ENCODE results near the gene LCN6. TPM values are rescaled to one million over a fixed set of nuclear protein-coding genes. Genes with fewer than 3 reads are reported as not detected.
"Not testable (repeated sequence)": the region's sequence is repeated elsewhere in the genome, so short reads cannot be mapped to it uniquely, and the experiment has no call there.

Gene LCN6
- total RNA-seq, 1 donor from 2014 or later, result not detected

DNA sequence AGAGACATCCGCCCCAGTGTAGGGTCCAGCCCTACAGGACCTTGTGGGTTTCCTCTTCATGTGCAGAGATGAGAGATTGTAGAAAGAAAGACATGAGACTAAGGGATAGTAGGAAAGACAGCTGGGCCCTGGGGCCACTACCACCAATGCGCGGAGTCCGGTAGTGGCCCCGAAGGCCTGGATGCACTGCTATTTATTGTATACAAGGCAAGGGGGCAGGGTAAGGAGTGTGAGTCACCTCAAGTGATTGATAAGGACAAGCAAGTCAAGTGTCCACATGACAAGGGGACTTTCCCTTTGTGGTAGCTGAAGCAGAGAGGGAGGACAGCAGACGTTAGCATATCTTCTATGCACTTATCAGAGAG, 36.7 kb upstream of the LCN6 start:
- intact Hi-C loops (cut with micrococcal nuclease), result loop anchor here (1.0 kb wide), 1 partner anchor 300 kb away; no protein-coding TSS in a partner anchor

DNA sequence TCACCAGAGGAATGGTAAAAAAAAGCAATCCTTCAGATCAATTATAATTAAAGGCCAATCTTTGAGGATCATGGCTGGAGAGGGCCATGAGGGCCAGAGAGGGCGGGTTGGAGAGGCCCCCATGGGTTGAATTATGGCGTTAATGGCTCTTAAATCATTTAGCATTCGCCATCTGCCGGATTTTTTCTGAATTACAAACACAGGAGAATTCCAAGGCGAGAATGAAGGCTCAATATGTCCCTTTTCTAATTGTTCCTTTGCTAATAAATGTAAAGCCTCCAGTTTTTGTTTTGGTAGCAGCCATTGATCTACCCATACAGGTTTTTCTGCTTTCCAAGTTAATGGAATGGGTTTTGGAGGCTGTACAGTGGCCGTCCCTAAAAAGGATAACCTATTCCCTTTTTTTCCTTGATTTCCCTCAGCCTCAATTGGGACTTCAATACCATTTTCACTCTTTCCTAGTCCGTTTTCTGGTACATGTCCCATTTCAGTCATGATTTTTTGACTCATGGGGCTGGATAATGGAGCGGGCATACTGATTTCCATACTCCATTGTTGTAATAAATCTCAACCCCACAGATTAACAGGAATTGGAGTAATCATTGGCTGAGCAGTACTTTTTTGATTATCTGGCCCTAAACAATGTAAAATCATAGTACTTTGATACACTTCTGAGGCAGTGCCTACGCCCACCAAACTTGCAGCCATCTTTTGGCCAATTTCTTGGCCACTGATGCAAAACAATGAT, 36.1 kb upstream of the LCN6 start:
- intact Hi-C loops (cut with micrococcal nuclease), result loop anchor here (1.0 kb wide), 1 partner anchor 299 kb away; no protein-coding TSS in a partner anchor

DNA sequence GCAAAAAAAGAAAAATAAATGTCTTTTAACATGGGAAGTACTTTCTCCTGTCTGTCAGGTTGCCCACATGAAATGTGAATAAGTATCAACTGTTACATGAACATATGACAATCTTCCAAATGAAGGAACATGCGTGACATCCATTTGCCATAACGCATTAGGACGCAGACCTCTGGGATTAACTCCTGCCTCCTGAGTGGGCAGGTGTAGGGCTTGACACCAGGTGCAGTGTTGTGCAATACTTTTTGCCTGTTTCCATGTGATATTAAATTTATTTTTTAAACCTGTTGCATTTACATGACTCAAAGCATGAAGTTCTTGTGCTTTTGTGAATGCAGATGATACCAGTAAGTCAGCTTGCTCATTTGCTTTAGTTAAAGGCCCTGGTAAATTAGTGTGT, 34.1 kb upstream of the LCN6 start:
- intact Hi-C loops (cut with micrococcal nuclease), result no loop called here

DNA sequence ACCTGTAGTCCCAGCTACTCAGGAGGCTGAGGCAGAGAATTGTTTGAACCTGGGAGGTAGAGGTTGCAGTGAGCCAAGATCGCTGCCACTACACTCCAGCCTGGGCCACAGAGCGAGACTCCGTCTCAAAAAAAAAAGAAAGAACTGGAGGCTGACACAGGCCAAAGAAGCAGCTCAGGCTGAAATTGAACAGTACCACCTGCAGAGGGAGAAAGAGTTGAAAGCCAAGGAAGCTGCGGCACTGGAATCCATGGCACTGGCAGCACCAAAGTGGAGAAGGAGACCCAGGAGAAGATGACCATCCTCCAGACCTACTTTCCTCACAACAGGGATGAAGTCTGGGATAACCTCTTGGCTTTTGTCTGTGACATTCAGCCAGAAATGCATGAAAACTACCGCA, 31.5 kb upstream of the LCN6 start:
- intact Hi-C loops (cut with micrococcal nuclease), result no loop called here

DNA sequence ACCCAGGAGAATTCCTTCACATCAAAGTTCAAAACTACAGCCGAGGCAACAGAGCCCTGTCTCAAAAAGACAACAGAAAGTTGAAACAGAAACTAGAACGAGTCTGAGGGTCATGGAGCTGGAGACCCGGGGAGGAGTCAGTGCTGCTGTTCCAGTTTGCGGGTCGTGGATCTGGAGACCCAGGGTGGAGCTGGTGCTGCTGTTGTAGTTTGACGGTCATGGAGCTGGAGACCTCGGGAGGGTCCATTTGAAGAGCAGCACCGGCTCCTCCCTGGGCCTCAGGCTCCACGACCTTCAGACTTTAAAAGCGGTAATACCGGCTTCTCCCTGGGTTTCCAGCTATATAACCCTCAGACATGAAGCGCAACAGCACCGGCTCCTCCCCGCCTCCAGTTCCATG, 29.0 kb upstream of the LCN6 start:
- intact Hi-C loops (cut with micrococcal nuclease), result no loop called here

DNA sequence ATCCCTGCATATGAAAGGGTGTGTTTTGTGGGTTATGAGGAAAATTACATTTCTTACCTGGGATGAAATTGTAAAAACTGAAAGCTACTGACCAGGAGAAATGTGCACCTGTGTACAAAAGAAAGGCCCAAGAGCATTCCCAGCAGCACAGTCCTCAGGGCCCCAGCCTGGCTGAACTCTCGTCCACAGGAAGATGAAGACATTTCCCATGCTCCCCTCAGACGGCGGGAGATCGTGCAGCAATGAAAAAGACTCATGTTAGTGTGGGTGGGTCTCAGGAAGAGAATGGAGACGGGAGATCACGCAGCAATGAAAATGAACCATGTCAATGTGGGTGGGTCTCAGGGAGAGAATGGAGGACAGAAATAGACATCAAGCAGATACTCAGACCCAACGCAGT, 28.6 kb upstream of the LCN6 start:
- intact Hi-C loops (cut with micrococcal nuclease), result no loop called here

DNA sequence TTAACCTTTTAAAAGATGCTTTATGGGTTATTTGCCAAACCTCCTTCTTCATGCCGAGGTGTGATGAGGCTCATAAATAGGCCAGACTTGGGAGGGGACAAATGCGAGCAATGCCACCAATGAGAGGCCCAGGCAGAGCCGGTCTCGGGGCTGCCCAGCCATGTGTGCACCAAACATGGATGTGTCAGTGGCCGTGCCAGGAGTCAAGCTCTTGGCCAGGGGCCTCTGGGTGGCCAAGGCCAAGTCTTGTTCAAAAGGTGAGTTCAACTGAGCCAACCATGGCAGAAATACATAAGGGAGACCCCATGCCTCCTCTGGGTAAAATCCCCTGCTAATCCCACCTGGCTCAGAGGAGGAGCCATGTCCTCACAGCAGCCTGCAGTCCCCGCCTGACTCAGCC, 26.9 kb upstream of the LCN6 start:
- intact Hi-C loops (cut with micrococcal nuclease), result no loop called here

DNA sequence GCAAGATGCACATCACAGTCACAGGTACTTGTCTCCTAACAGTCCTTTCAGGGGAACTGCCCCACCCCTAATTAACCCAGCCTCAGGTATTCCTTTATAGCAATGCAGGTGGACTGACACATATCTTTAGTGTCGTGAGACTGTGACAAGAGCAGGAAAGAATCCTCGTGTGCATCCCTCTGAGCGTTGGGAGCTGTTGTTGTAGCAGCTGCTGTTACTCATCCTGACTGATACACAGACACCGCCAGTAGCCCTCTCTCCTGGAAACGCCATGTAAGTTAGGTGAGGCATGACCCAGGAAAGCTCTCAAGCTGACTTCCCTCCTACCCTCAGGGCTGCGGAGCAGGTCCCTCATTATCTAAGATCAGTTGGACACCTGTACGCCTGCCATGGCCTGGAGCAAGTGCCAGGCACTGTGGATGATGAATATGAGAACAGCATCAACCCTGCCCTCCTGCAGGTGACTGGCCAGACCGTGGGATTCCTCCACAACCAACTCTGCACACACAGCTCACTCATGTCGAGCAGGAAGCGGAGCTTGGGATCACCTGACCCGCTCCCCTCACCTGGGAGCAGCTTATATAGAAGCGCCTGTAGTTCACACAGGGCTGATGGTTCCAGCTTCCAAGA, 26.2 kb upstream of the LCN6 start:
- intact Hi-C loops (cut with micrococcal nuclease), result no loop called here

DNA sequence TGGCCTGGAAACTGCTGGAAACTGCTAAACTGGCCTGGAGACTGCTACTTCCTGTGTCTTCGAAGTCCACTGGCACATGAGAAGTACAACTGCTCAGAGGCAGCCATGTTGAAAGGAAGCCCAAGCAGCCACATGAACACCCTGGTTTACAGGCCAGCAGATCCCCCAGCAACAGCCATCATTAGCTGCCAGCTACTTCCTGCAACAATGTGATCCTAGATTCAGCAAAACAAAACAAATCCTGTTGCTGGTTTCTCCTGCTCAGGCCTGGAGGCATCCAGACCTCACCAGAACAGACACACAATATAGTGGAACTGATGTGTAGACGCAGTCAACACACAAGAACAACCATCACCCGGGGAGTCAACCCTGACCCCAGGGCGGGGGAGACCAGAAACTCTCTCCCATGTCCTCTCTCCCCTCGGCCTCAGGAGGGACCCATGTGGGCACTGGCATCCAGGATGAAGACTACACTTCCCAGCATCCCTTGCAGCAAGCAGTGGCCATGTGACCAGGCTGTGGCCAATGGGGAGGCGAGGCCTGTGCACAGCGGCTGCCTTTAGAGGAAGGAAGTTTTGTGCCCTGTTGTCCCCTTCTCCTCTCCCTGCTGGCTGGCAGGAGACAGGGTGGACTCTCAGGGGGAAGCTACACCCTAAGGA, 25.2 kb upstream of the LCN6 start:
- intact Hi-C loops (cut with micrococcal nuclease), result no loop called here

DNA sequence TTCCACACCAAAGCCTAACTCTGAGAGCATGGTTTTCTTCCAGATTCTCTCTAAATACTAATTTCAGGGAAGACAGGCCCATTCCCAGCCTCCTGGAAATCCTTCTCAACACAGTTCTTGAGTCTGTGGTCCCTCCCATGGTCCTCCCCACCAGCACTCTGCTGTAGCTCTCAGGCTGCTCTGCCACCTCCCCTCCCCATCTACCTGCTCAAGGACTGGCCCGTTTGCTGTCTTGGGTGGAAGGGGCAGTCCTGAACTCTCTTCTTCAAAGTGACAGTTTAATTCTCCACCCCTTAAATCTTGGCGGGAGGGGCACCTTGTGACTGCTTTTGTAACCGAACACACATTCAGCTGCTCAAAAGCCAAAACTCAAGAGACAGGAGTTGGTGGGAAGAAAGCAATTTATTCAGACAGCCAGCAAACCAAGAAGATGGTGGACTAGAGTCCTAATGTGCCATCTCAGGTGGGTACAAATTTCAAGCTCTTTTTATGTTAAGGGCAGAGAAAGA, 23.6 kb upstream of the LCN6 start:
- intact Hi-C loops (cut with micrococcal nuclease), result no loop called here

DNA sequence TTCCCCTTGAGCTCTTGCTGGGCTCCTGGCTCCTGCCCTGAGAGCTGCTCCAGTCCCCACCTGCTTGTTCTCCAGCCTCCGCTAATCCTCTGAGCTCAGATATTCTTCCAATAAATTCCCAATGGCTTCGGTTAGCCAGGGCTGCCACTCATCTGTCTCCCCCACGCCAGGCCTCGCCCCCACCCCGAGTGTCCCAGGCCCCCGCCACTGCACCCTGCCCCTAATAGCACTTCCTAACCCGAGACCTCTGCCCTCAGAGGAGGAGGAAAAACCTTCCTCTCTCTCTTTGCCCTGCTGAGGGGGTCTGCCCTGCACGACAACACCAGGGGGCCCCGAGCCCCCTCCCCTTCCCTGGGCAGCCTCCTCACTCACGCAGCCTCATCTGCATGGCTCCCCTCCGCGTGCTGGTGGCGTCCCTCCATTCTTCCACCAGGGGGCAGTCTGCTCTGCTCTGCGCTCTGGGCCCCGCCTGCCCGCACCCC, 21.4 kb upstream of the LCN6 start:
- intact Hi-C loops (cut with micrococcal nuclease), result no loop called here

DNA sequence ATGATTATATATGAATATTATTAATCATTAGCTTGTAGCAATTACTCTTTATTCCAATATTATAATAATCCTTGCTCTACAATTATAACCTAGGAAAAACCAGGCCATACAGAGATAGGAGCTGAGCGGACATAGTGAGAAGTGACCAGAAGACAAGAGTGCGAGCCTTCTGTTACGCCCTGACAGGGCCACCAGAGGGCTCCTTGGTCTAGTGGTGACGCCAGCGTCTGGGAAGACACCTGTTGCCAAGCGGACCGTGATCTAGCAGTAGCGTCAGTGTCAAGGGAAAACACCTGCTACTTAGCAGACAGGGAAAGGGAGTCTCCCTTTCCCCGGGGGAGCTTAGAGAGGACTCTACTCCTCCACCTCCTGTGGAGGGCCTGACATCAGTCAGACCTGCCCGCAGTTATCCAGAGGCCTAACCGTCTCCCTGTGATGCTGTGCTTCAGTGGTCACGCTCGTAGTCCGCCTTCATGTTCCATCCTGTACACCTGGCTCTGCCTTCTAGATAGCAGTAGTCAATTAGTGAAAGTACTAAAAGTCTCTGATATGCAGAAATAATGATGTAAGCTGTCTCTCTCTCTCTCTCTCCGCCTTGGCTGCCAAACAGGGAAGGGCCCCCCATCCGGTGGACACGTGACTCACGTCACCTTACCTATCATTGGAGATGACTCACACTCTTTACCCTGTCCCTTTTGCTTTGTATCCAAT, 18.2 kb upstream of the LCN6 start:
- intact Hi-C loops (cut with micrococcal nuclease), result not testable (repeated sequence)

DNA sequence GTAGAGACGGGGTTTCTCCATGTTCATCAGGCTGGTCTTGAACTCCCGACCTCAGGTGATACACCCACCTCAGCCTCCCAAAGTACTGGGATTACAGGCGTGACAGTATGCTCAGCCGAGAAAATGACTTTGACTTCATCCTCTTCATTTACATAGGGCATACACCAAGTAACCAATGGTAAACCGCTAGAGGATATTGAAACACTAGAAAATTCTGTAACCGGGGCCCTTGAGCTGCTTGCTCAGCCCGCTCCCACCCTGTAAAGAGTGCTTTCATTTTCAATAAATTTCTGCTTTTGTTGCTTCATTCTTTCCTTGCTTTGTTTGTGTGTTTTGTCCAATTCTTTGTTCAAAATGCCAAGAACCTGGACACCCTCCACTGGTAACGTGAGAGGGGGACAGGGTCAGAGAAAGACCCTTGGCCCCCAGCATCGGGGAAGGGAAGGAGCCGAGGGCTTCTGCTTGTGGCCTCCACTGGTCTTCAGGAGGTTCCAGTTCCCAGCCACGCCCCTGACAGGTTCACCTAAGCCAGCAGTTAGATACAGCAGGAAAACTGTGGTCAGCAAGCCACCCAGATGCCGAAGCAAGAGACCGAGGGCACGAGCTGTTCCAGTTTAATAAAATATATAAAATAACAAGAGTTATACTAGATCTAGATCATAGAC, 17.6 kb upstream of the LCN6 start:
- intact Hi-C loops (cut with micrococcal nuclease), result not testable (repeated sequence)

DNA sequence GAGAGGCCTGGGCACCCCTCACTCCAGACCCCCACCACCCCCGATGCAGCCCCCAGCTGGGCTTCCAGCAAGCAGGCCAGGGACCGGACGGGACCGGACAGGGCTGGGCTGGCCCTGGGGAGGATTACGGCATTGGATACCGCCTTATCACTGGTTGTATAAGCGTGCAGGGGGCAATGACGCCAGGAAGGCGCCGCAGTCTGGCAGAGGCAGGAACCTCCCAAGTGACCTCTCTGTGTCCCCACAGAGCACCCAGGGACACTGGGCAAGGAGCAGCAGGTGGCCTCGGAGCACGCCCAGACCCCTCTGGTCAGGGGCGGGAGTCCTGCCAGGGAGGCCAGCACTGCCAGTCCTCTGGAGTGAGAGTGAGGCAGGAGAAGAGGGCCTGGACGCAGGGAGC, 16.7 kb upstream of the LCN6 start:
- intact Hi-C loops (cut with micrococcal nuclease), result no loop called here

DNA sequence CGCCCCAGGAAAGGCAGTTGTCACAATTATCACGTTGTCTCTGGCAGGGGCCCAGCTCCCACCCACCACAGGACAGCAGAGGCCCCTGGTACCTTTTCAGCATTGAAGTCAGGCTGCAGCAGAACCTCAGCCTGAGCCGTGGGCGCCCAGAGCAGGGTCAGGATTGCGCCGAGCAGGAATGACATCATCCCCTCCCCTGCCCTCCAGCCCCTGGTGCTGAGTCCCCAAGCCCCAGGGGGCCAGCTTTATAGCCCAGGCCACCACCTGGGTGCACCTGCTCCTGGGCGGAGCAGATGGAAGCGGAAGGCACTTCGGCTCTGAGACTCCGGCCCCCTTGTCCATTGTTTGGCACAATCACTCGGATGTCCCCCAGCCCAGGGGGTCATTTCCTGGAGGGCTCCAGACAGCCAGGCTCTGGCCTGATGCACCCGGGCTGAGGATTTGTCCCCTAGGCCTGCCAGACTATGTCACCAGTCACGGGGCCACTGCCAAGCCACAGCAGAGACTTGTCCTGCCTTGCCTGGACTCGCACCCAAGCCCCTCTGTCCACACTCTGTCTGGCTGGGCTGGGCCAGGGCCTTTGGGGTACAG, 16.1 kb upstream of the LCN6 start, which contains the start of gene LCN15:
Gene LCN15, minus strand, starts transcription at position 218 of the 591 bp plus-strand sequence. Its CDS starts 30 bp downstream, at position 188.
- intact Hi-C loops (cut with micrococcal nuclease), result no loop called here

DNA sequence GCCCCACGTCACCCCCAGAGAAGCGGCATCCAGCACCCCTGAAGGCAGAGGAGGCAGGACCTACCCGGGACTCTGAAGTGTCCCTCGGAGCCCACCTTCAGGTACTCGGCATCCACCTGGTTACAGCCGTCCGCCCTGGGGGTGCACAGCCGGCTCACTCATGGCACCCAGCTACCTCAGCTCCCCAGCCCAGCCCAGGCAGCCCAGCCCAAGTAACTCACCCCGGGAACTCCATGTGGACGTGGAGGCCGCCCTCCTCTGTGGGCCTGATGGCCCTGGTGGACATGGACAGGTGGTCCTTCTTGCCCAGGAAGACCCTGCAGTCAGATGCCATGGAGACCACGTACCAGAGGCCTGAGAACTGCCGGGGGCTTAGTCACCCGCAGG, 15.3 kb upstream of the LCN6 start:
- intact Hi-C loops (cut with micrococcal nuclease), result no loop called here

DNA sequence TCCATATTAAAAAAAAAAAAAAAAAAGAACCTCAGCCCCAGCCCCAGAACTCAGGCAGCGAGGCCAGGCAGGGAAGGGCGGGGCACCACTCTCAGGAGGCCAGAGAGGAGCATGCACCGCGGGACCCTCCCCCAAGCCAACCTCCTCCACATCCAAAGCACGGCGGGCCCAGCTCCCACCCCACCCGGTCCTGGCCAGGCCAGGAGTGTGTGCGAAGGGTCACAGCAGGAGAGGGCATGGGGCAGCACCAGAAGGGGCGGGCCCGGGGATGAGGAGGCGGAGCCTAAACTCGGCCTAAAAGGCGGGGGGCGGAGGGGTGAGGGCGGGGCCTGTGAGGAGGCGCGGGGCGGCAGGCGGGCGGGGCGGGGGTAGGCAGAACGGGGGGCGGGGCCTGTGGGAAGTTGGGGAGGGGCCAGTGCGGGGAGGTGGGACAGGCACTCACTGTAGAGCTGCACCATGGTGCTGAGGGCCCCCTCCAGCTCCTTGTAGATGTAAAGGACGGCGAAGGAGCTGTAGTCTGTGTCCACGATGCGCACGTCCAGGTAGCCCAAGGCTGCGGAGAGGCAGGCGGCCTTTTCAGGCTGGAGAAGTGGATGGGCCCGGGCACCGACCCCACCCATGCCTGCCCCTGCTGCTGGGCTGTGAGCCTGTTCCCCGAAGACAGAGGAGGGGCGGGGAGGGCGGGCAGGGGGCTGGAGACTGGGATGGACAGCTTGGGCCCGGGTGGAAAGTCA, 14.8 kb upstream of the LCN6 start:
- intact Hi-C loops (cut with micrococcal nuclease), result no loop called here

DNA sequence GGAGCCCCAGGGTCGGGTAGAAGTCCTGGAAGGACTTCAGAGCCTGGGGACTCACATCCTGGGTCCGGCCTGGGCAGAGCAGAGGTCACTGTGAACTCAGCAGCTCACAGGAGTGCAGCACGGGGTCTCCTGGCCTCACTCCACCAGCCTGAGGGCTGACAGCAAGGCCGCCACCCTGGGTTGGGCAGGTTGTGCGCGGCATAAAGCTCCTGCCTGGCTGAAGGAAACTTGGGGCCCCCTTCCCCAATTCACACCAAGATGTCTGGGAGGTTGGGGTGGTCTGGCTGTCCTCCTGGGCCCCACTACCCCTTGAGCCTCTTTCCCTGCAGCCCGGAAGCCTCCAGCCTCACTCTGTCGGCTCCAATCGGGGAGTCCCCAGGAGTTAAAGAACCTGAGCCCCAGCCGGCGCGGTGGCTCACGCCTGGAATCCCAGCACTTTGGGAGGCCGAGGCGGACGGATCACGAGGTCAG, 13.9 kb upstream of the LCN6 start:
- intact Hi-C loops (cut with micrococcal nuclease), result no loop called here

DNA sequence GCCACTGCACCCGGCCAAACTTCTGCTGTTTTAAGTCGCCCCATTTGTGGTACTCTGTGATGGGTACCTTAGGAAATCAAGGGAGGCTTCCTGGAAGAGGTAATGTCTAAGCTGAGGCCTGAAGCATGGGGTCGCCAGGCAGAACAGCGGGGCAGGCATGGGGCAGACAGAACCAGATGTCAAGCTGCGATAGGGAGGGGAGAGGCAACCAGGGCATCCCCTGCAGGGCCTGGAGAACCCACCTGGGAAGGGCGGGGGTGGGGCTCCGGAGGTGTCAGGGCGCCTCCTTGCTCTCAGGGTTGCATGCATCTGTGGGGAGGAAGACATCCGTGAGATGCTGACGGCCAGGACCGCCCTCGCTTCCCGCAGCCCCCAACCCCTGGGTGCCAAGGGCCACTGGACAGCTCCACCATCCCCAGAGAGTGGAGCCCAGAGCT, 13.2 kb upstream of the LCN6 start:
- intact Hi-C loops (cut with micrococcal nuclease), result no loop called here
